ENCODE measurements around the gene AP4S1.
"Not testable (repeated sequence)": the region's sequence is repeated elsewhere in the genome, so short reads cannot be mapped to it uniquely, and the experiment has no call there.

The AP4S1 gene

DNA sequence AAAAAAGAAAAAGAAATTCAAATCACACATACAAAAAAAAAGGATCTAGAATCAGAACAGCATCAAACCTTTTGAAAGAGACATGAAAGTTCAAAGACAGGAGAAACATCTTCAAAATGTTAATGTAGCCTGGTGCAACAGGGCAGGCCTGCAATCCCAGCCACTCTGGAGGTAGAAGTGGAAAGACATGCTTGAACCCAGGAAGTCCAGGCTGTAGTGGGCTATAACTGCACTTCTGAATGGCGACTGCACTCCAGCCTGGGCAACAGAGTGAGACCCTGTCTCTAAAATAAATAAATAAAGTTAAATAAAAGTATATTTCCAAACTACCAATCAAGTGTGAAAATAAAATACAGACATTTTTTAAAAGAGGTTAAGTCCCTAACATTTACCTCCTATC is 18.7 kb upstream of the AP4S1 start:
- DNase-seq (ENCODE audit: low spot score), result no peak

DNA sequence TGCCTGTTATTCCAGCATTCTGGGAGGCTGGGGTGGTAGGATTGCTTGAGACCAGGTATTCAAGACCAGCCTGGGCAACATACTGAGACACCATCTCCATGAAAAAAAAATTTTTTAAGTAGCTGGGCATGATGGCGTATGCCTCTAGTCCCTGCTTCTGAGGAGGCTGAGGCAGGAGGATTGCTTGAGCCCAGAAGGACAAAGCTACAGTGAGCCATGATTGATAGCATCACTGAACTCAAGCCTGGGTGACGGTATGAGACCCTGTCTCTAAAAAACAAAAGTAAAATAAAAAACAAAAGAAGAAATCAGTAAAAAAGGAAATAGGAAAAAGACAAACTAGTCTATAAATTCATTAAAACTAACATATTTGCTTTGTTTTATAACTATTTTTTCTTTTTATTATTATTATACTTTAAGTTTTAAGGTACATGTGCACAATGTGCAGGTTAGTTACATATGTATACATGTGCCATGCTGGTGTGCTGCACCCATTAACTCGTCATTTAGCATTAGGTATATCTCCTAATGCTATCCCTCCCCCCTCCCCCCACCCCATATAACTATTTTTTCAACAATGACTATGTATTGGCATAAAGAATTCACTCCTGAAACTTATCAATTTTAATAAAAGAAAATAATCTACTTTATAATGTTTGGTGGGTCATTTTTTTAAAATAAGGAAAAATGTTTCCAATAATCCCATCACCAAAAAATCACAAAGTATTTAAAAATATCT is 15.4 kb upstream of the AP4S1 start:
- DNase-seq (ENCODE audit: low spot score), result no peak

DNA sequence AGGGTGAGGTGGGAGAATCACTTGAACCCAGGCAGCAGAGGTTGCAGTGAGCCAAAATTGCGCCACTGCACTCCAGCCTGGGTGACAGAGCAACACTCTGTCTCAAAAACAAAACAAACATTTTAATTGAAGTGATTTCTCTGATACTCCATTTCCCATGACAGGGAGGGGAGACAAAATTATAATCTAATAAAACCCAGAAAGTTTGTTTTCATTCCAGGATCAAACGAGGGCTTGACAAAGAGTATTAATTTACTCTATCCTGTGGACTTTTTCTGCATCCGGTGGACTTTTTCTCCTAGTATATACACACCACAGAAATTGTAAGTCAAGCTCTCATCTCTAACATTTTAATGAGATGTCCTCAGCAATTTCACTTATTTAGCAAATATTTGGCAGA is 14.5 kb upstream of the AP4S1 start:
- DNase-seq (ENCODE audit: low spot score), result no peak

GRCh38 chr14:31013841-31014240 is 11.6 kb upstream of the AP4S1 start:
- no peak for DNase-seq (ENCODE audit: low spot score)

GRCh38 chr14:31018057-31018645 is 7.3 kb upstream of the AP4S1 start:
- no peak for DNase-seq (ENCODE audit: low spot score)

DNA sequence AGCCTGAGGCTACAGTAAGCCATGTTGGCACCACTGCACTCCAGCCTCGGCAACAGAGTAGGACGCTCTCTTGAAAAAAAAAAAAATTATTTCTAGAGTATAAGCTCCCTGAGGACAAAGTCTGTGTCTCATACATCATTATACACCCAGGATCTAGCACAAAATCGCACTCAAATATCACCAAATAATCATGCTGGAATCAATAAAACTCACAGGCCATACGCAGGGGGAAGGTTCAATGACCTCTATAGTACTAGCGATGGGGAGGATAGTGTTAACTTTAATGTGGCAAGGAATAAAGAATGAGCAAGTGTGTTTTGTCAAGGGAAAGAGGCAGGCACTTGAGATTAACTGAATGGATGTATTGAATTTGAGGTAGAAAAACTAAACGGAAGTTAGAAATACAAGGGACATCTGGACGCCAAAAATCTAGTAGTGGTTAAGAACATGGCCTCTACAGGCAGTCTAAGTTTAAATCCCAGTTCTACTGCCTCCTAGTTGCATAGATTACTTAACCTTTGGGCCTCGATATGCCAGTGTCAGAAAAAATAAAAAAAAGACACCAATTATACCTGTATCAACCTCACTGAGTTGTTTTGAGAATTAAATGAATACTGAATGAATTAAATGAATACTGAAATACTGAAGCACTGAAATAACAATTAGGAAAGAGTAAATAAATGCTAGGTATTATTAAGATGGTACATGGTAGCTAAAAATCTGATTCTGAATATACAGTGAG is 4.4 kb upstream of the AP4S1 start:
- no peak for DNase-seq (ENCODE audit: low spot score)

DNA sequence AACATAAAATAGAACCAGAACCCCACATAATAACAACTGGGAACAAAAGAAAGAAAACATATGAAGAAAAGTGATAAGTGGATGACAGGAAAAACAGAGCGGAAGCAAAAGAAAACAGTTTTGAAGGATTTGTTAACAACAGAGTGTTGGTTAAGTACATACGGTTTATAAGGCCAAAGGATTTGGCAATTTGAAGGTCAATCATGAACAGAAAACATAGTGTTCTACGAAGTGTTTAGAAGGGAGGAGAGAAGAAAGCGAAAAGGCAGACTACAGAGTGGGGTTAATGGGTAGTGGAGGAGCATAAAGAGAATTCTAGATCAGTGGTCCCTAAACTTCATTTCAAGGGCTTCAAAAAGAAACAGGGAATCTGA is 3.9 kb upstream of the AP4S1 start:
- no peak for DNase-seq (ENCODE audit: low spot score)

GRCh38 chr14:31022386-31022785 is 3.1 kb upstream of the AP4S1 start:
- DNase-seq (ENCODE audit: low spot score), result no peak

GRCh38 chr14:31024010-31024480 is 1.4 kb upstream of the AP4S1 start:
- DNase-seq (ENCODE audit: low spot score), result no peak

- peak; percentile 13 for DNase-seq (ENCODE audit: low spot score)
Observed at GRCh38 chr14:31024577-31025366, 677 bp upstream of the AP4S1 start.

- DNase-seq (ENCODE audit: low spot score), result no peak
Observed at GRCh38 chr14:31026077-31026449, 614 bp downstream of the AP4S1 start, which contains the start of gene STRN3. Gene STRN3 (minus strand): TSS chr14:31026379. CDS start chr14:31026185, 194 bp downstream.

GRCh38 chr14:31026450-31027235 is 1.2 kb downstream of the AP4S1 start:
- peak; percentile 98 for DNase-seq (ENCODE audit: low spot score)

GRCh38 chr14:31027847-31028246 is 2.4 kb downstream of the AP4S1 start:
- DNase-seq (ENCODE audit: low spot score), result peak; percentile 20

GRCh38 chr14:31029016-31029970 is 3.8 kb downstream of the AP4S1 start:
- no peak for DNase-seq (ENCODE audit: low spot score)

DNA sequence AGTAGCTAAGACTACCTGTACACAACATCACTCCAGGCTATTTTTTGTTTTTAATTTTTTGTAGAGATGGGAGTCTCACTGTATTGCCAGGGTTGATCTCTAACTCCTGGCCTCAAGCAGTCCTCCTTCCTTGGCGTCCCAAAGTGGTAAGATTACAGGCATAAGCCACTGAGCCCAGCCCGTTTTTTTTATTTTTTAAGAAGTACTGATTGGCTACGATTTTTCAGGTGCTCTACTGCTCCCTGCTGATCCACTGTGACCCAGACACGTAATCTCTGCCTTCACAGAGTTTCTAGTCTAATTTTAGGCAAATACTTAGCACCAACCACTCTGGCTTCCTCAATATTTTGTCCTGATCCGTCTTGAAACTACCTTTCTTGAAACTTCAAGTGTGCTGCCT is 5.0 kb downstream of the AP4S1 start:
- DNase-seq (ENCODE audit: low spot score), result no peak

- DNase-seq (ENCODE audit: low spot score), result no peak
Observed at GRCh38 chr14:31036552-31036951, 11.1 kb downstream of the AP4S1 start.

DNA sequence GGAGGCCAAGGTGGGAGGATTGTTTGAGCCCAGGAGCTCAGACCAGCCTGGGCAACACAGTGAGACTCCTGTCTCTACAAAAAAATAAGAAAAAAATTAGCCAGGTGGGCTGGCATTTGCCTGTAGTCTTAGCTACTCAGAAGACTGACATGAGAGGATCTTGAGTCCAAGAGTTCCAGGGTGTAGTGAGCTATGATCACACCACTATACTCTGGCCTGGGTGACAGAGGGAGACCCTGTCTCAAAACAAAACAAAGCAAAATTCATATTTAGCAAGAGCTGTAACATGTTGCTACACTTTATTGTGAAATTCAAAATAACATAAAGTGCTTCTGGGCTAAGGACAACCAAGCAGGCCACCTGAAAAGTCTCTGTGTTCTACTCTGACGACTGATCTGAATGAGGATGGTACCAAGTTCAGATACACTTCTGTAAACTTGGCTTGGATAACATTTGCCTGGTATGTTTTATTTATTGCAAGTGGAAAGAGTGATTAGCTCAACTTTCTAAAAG is 12.3 kb downstream of the AP4S1 start:
- no peak for DNase-seq (ENCODE audit: low spot score)

GRCh38 chr14:31038521-31039166 is 13.2 kb downstream of the AP4S1 start:
- DNase-seq (ENCODE audit: low spot score), result no peak

- no peak for DNase-seq (ENCODE audit: low spot score)
Observed at GRCh38 chr14:31042300-31042699, 16.9 kb downstream of the AP4S1 start.

DNA sequence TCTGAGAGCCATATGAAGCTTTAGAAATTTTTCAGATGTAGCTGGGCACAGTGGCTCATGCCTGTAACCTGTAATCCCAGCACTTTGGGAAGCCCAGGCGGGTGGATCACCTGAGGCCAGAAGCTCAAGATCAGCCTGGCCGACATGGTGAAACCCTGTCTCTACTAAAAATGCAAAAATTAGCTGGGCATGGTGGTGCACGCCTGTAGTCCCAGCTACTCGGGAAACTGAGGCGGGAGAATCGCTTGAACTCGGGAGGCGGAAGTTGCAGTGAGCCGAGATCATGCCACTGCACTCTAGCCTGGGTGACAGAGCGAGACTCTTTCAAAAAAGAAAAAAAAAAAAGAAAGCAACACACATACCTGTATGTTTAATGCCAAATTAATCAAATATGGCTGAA is 17.4 kb downstream of the AP4S1 start:
- DNase-seq (ENCODE audit: low spot score), result not testable (repeated sequence)

All from GM03348 (cell line).